GM19240 (cell line): ENCODE results near the gene GRIN3A.
"Not testable (repeated sequence)": the region's sequence is repeated elsewhere in the genome, so short reads cannot be mapped to it uniquely, and the experiment has no call there.

ENCODE experiments used
- DNase-seq: peaks from one replicate; pipeline ENCODE4 v3.0.0; 2011; ENCODE audit warnings: low spot score; ENCODE audit not compliant: insufficient read length

Gene GRIN3A

GRCh38 chr9:101738566-101739183, at the start of gene GRIN3A:
Gene GRIN3A, minus strand, starts transcription at chr9:101738647. Its CDS starts 668 bp downstream, at chr9:101737979.
- DNase-seq: no peak

- DNase-seq: no peak
These were observed 49.4 kb upstream of the GRIN3A start for GRCh38 chr9:101787891-101788290.

GRCh38 chr9:101778332-101778731, 39.9 kb upstream of the GRIN3A start:
- DNase-seq: no peak

- no peak for DNase-seq
These were observed 26.0 kb upstream of the GRIN3A start for GRCh38 chr9:101764472-101764871.

- no peak for DNase-seq
These were observed 20.0 kb upstream of the GRIN3A start for GRCh38 chr9:101758304-101758930.

- no peak for DNase-seq
These were observed 15.3 kb upstream of the GRIN3A start for GRCh38 chr9:101753716-101754115.

- no peak for DNase-seq
These were observed 13.4 kb upstream of the GRIN3A start for GRCh38 chr9:101751895-101752294.

- no peak for DNase-seq
These were observed 864 bp upstream of the GRIN3A start for GRCh38 chr9:101739311-101739710.

GRCh38 chr9:101737705-101738565, 512 bp downstream of the GRIN3A start:
- DNase-seq: no peak

GRCh38 chr9:101737165-101737704, 1.2 kb downstream of the GRIN3A start:
- no peak for DNase-seq

GRCh38 chr9:101736717-101737116, 1.7 kb downstream of the GRIN3A start:
- no peak for DNase-seq

GRCh38 chr9:101731429-101731828, 7.0 kb downstream of the GRIN3A start:
- DNase-seq: no peak

- DNase-seq: peak; percentile 8
These were observed 10.6 kb downstream of the GRIN3A start for GRCh38 chr9:101727612-101728524.

GRCh38 chr9:101724271-101724670, 14.2 kb downstream of the GRIN3A start:
- DNase-seq: not testable (repeated sequence)

- no peak for DNase-seq
These were observed 20.3 kb downstream of the GRIN3A start for GRCh38 chr9:101718192-101718591.

GRCh38 chr9:101716629-101717028, 21.8 kb downstream of the GRIN3A start:
- no peak for DNase-seq

- peak; percentile 11 for DNase-seq
These were observed 27.0 kb downstream of the GRIN3A start for GRCh38 chr9:101711330-101711941.

GRCh38 chr9:101708855-101709254, 29.6 kb downstream of the GRIN3A start:
- no peak for DNase-seq

- no peak for DNase-seq
These were observed 30.7 kb downstream of the GRIN3A start for GRCh38 chr9:101707721-101708120.

GRCh38 chr9:101706997-101707396, 31.4 kb downstream of the GRIN3A start:
- no peak for DNase-seq
